ENCODE measurements around the gene C1QTNF7. TPM values are rescaled to one million over a fixed set of nuclear protein-coding genes. Genes with fewer than 3 reads are reported as not detected.

The C1QTNF7 gene
- total RNA-seq, 1 donor from 2014 or later, result not detected

DNA sequence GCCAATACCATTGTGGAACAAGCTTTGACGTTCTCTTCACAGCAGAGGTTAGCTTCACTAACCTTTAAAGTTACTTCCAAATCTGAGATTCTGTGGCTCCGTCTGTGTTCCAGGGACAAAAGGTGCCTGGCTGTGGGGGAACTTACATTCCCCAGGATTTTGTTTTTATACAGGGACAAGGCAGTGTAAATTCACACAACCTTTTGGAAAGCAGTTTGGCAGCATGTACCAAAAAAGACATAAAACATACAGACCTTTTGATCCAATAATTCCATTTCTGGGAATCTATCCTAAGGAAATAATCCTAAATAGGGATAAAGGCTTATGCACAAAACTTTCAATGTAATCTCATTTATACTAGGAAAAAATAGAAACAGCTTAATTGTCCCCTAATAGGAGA is 8.9 kb upstream of the C1QTNF7 start:
- H3K36me3 Mint-ChIP-seq (ENCODE audit: low read depth), result no peaks in the 10 kb centered on the region
- H3K27ac Mint-ChIP-seq, result no peak overlapping the region
- no peak for DNase-seq (ENCODE audit: low spot score)

DNA sequence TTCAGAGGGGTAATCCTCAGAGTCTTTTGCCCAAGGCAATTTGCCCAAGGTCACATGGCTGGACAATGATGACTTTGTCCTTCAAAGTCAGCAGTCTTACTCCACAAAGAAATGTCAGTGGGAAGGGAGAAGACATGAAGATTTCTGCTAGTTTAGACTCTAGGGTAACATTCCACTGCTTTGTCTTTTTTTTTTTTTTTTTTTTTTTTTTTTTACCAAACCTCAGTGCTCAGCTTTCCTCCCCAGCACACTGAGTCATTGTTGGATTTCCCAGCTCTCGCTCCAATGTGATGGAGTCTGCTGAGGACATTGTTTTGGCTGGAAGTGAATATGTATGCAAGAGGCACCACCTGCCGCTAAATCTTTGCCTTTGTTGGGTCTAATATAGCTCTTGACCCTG is 7.2 kb upstream of the C1QTNF7 start:
- no peak overlapping the region for H3K4me3 Mint-ChIP-seq
- DNase-seq (ENCODE audit: low spot score), result no peak
- H3K36me3 Mint-ChIP-seq (ENCODE audit: low read depth), result no peaks in the 10 kb centered on the region
- H3K4me1 Mint-ChIP-seq (ENCODE audit: low read depth), result peaks cover 23% of the 10 kb centered on the region
- H3K9me3 Mint-ChIP-seq, result no peaks in the 10 kb centered on the region
- intact Hi-C loops (cut with micrococcal nuclease), result no loop called here
- H3K27me3 Mint-ChIP-seq (ENCODE audit: insufficient read depth), result no peaks in the 10 kb centered on the region
- no peak overlapping the region for H3K27ac Mint-ChIP-seq

More for the DNA sequence above, 8.9 kb upstream of the C1QTNF7 start:
- H3K27me3 Mint-ChIP-seq (ENCODE audit: insufficient read depth), result no peaks in the 10 kb centered on the region
- no peaks in the 10 kb centered on the region for H3K9me3 Mint-ChIP-seq
- H3K4me3 Mint-ChIP-seq, result no peak overlapping the region
- intact Hi-C loops (cut with micrococcal nuclease), result no loop called here
- peaks cover 14% of the 10 kb centered on the region for H3K4me1 Mint-ChIP-seq (ENCODE audit: low read depth)

DNA sequence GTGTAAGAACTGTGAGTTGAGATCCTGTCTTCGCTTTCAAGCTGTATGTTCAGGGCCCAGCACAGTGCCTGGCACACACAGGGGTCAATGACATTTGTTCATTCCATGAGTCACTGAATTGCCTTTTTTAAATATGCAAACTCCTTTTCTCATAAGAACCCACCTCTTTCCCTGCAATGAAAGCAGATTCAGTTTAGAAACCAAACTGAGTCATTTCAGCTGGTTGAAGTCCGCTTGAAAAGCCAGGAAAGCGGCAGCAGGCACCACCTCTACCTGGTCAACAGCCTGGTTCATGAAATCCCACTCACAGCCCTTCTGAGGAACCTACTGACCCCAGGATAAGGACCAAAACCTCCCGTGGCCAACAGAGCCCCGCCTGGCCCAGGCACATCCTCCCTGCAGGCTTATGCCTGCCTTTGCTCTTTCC is 4.5 kb upstream of the C1QTNF7 start:
- Mint-ChIP-seq H3K27ac (no peak overlapping the region), H3K9me3 (no peaks in the 10 kb centered on the region)
- DNase-seq (ENCODE audit: low spot score), result no peak

DNA sequence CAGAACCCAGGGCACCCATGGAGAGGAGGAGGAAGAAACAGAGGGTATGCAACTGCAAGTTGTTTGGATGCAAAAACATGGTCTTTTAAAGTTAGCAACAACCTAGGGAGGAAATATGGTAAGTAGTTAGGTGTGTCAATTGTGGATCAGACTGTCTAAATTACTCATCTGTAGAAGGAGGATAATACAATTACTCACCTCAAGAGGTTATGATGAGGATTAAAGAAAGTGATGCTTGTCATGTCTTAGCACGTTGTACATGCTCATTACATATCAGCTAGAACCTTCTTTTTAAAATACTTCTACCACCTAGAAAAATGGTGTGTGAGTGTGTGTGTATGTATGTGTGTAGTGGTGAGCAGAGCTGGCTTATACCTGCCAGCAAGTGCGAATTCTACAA is 2.3 kb upstream of the C1QTNF7 start:
- intact Hi-C loops (cut with micrococcal nuclease), result loop anchor here (2.0 kb wide), 1 partner anchor 25 kb away; no protein-coding TSS in a partner anchor
- no peaks in the 10 kb centered on the region for H3K36me3 Mint-ChIP-seq (ENCODE audit: low read depth)
- H3K27me3 Mint-ChIP-seq (ENCODE audit: insufficient read depth), result no peaks in the 10 kb centered on the region
- peaks cover 28% of the 10 kb centered on the region for H3K4me1 Mint-ChIP-seq (ENCODE audit: low read depth)
- no peak overlapping the region for H3K27ac Mint-ChIP-seq
- no peaks in the 10 kb centered on the region for H3K9me3 Mint-ChIP-seq
- no peak for DNase-seq (ENCODE audit: low spot score)
- H3K4me3 Mint-ChIP-seq, result no peak overlapping the region

More for the DNA sequence above, 4.5 kb upstream of the C1QTNF7 start:
- Mint-ChIP-seq H3K36me3 (ENCODE audit: low read depth) (no peaks in the 10 kb centered on the region), H3K4me1 (ENCODE audit: low read depth) (peaks cover 28% of the 10 kb centered on the region), H3K4me3 (no peak overlapping the region), H3K27me3 (ENCODE audit: insufficient read depth) (no peaks in the 10 kb centered on the region)
- intact Hi-C loops (cut with micrococcal nuclease), result no loop called here

DNA sequence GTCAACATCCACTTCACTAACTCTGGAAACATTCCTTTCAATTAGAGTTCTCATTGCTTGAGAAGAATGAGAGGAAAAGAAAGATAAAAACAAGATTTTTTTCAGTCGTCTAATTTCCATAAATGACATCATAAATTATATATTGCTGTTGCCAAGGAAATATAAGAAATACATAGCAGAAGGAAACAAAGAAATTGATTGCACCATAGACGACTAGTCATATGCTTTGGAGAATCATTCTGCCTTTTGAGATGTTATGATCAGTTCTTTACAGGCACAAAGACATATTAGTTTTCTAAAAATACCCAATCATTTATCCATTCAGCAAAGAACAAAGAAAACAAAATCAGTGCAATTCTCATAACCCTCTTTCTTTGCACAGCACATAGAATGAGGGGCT is 672 bp upstream of the C1QTNF7 start:
- no peaks in the 10 kb centered on the region for H3K9me3 Mint-ChIP-seq
- no peak overlapping the region for H3K27ac Mint-ChIP-seq
- intact Hi-C loops (cut with micrococcal nuclease), result no loop called here
- H3K36me3 Mint-ChIP-seq (ENCODE audit: low read depth), result no peaks in the 10 kb centered on the region
- peaks cover 28% of the 10 kb centered on the region for H3K4me1 Mint-ChIP-seq (ENCODE audit: low read depth)
- DNase-seq (ENCODE audit: low spot score), result no peak
- H3K4me3 Mint-ChIP-seq, result no peak overlapping the region
- H3K27me3 Mint-ChIP-seq (ENCODE audit: insufficient read depth), result no peaks in the 10 kb centered on the region

DNA sequence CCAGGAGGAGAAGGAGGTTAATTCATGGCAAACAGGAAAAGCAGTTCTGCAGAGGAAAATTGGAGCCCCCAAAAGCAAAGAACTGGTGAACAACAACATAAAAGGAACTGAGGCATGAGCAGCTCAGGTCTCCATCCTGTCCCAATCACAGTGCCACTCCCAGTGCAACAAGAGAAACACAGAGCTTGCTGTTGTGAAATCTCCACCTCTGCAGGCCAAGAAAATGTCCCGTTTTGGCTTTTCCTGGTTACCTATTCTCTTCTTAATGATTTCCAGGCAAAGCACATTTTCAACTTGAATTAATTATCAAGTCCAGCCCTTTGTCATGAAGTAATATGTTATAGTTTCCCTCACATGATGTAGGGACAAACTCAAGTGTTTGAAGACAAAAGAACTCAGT is 778 bp downstream of the C1QTNF7 start:
- Mint-ChIP-seq H3K4me3 (no peak overlapping the region), H3K9me3 (peaks cover 4% of the 10 kb centered on the region), H3K27ac (no peak overlapping the region), H3K36me3 (ENCODE audit: low read depth) (no peaks in the 10 kb centered on the region), H3K4me1 (ENCODE audit: low read depth) (peaks cover 26% of the 10 kb centered on the region), H3K27me3 (ENCODE audit: insufficient read depth) (no peaks in the 10 kb centered on the region)
- no peak for DNase-seq (ENCODE audit: low spot score)
- intact Hi-C loops (cut with micrococcal nuclease), result no loop called here

DNA sequence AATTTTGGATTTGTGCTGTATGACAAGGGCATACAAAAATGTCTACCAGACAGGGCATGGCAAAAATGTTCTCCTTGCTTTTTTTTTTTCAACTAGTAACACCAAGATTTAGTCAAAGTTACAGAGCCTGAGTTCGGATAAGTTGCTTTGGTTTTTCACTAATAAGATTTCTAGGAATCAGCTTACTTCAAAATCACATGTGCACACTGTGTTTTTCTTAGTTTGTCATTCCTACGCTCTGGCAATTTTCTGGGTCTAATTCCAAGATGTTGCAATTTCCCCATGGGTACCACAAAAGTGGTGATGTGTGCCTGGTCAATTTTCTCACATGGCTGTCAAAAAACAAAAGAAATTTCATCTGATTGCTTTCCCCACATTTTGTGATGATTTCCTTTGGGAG is 6.3 kb downstream of the C1QTNF7 start:
- peaks cover 4% of the 10 kb centered on the region for H3K9me3 Mint-ChIP-seq
- H3K27ac Mint-ChIP-seq, result no peak overlapping the region
- no peaks in the 10 kb centered on the region for H3K27me3 Mint-ChIP-seq (ENCODE audit: insufficient read depth)
- intact Hi-C loops (cut with micrococcal nuclease), result no loop called here
- no peaks in the 10 kb centered on the region for H3K4me1 Mint-ChIP-seq (ENCODE audit: low read depth)
- H3K36me3 Mint-ChIP-seq (ENCODE audit: low read depth), result no peaks in the 10 kb centered on the region
- DNase-seq (ENCODE audit: low spot score), result no peak
- no peak overlapping the region for H3K4me3 Mint-ChIP-seq

DNA sequence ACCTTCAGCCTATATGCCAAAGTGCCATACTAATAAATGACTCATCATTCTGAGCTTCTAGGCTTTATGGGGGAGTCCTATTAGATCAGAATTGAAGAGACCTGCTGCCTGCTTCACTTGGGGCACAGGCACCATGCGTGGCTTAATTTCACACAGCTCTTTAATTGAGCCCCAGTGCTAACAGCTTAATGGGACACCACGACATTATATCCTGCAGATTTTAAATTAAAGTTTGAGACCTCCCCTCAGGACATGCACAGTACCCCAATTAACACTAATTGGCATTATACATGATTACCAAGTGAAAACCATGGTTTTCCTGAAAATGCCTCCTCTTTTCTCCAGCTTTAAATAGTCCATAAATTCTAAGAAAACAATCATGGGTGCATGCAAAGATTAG is 6.8 kb downstream of the C1QTNF7 start:
- H3K4me1 Mint-ChIP-seq (ENCODE audit: low read depth), result no peaks in the 10 kb centered on the region
- DNase-seq (ENCODE audit: low spot score), result no peak
- no peaks in the 10 kb centered on the region for H3K27me3 Mint-ChIP-seq (ENCODE audit: insufficient read depth)
- intact Hi-C loops (cut with micrococcal nuclease), result no loop called here
- no peak overlapping the region for H3K4me3 Mint-ChIP-seq
- H3K27ac Mint-ChIP-seq, result no peak overlapping the region
- H3K36me3 Mint-ChIP-seq (ENCODE audit: low read depth), result no peaks in the 10 kb centered on the region
- H3K9me3 Mint-ChIP-seq, result peaks cover 4% of the 10 kb centered on the region

DNA sequence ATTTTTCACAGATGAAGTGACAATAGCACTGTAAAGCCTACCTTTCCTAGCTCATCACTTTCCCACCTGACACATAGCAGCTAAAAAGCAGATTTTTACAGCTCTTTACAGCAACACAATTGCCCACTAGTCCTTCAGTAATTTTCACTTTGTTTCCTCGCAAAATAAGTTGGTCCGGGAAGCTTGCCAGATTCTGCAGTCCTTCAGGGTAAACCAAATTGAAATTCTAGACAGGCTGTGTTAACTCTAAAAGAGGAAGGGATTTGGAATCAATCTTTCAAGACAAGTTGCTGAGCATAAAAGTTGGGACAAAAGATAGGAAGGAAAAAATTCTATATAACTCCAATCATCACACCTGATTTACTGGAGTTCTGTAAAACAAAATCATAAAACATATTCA is 8.7 kb downstream of the C1QTNF7 start:
- intact Hi-C loops (cut with micrococcal nuclease), result no loop called here
- Mint-ChIP-seq H3K4me1 (ENCODE audit: low read depth) (no peaks in the 10 kb centered on the region), H3K27ac (no peak overlapping the region), H3K27me3 (ENCODE audit: insufficient read depth) (no peaks in the 10 kb centered on the region), H3K9me3 (peaks cover 4% of the 10 kb centered on the region), H3K4me3 (no peak overlapping the region), H3K36me3 (ENCODE audit: low read depth) (no peaks in the 10 kb centered on the region)
- no peak for DNase-seq (ENCODE audit: low spot score)

DNA sequence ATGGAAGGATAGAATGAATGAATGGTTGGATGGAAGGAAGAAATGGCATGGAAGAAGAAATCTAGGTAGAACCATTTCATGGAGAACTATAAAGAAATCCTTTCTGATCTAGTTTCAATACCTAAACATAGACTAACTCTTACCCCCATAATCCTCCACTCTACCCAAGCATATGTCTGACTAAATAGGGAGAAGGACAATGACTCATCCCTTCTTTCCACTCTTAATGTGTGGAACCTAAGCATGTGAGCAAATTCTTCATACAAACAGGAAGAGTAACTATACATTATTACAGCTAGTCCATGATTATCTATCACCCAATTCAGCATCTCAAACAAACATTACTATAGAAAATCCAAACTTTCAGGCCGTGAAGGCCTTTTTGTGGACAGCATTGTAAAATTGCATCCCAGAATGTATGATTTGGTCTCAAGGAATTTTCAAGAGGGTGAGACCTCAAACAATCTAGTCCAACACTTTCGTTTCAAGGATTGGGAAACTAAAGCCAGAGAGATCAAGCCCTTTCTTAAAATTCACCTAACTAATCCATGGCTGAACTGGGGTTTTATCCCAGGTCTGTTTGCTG is 11.2 kb downstream of the C1QTNF7 start:
- Mint-ChIP-seq H3K4me3 (no peak overlapping the region), H3K27ac (no peak overlapping the region), H3K4me1 (ENCODE audit: low read depth) (no peaks in the 10 kb centered on the region), H3K9me3 (no peaks in the 10 kb centered on the region), H3K27me3 (ENCODE audit: insufficient read depth) (no peaks in the 10 kb centered on the region), H3K36me3 (ENCODE audit: low read depth) (no peaks in the 10 kb centered on the region)
- no peak for DNase-seq (ENCODE audit: low spot score)
- intact Hi-C loops (cut with micrococcal nuclease), result no loop called here

DNA sequence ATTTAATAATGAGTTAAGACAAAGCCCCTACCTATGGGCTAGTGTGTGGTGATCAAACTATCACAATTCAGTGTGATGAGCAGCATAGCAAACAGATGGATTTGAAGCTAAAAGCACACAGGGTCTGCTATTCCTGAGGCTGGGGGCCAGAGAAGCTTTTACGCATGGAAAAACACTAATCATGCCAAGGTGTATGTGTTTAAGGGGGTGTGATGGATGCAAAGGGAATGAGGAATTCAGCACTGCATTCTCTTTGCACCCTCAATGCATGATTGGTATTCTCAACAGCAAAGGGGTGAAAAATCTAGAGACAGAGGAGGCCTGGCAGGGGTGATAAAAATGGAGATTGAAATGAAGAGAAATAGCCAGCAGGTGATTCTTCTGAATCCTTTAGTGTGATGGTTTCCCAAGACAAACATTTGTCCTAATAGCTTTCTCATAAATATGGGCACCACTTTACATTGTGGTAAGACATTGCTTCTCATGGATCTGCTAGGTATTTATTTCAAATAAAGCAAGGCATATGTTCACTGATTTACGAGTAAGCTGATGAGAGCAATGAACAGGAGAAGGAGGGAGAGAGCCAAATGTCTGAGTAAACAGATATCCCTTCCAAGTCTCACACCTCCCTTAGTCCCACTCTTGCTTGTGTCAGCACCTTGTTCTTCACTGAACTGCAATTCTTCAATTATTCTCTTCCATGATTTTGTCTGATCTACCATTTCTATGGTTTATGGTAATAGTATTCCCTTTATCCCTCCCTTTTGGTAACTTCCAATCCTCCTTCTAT is 15.7 kb downstream of the C1QTNF7 start:
- Mint-ChIP-seq H3K4me3 (no peak overlapping the region), H3K9me3 (no peaks in the 10 kb centered on the region), H3K27me3 (ENCODE audit: insufficient read depth) (no peaks in the 10 kb centered on the region), H3K27ac (no peak overlapping the region), H3K36me3 (ENCODE audit: low read depth) (no peaks in the 10 kb centered on the region), H3K4me1 (ENCODE audit: low read depth) (no peaks in the 10 kb centered on the region)
- no peak for DNase-seq (ENCODE audit: low spot score)
- intact Hi-C loops (cut with micrococcal nuclease), result no loop called here

DNA sequence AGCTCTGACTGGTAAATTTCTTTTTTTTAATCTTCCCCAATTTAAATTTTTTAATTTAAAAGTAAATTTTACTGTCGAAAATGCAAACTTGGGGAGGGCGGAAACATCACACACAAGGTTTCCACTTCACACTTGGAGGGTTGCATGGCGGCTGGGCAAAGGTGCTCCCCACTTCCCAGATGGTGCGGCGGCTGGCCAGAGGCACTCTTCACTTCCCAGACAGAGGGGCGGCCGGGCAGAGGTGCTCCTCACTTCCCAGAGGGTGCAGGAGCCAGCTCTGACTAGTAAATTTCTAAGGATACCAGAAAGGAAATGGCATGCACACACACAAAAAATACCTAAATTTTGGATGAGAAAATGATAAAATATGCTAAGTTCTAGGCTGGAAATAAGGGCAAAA is 16.4 kb downstream of the C1QTNF7 start:
- no peaks in the 10 kb centered on the region for H3K9me3 Mint-ChIP-seq
- DNase-seq (ENCODE audit: low spot score), result no peak
- no peaks in the 10 kb centered on the region for H3K27me3 Mint-ChIP-seq (ENCODE audit: insufficient read depth)
- no peaks in the 10 kb centered on the region for H3K36me3 Mint-ChIP-seq (ENCODE audit: low read depth)
- H3K27ac Mint-ChIP-seq, result no peak overlapping the region
- H3K4me1 Mint-ChIP-seq (ENCODE audit: low read depth), result no peaks in the 10 kb centered on the region
- no peak overlapping the region for H3K4me3 Mint-ChIP-seq
- intact Hi-C loops (cut with micrococcal nuclease), result no loop called here

DNA sequence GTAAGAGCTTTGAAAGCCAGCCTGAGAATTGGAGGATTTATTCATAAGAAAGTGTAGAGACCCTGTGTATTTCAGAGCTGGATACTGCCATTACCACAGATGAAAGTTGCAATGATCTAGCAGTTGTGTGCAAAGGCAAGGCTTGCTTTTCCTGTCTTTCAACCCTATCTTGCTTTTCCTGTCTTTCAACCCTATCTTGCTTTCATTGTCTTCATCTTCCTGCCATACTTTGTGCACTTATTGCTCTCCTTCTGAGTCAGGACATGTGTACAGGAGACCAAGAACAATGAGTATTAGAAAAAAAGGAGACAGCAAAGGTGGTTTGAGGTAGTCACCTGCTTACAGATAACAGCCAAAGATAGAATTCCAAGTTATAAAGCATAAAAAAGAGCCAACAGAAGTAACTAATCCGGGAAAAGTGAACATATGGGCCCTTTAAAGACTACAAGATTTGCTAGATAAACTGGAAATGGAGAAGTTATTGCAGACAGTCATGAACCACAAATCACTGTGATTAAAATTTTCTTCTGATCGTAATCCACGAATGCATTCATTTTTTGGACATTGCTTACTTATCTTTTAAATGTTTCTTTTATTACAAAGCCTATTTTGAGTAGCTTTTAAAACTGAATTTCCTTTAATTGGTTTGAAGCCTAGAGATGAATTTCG is 17.2 kb downstream of the C1QTNF7 start:
- Mint-ChIP-seq H3K27ac (no peak overlapping the region), H3K36me3 (ENCODE audit: low read depth) (no peaks in the 10 kb centered on the region), H3K27me3 (ENCODE audit: insufficient read depth) (no peaks in the 10 kb centered on the region), H3K4me1 (ENCODE audit: low read depth) (no peaks in the 10 kb centered on the region), H3K9me3 (no peaks in the 10 kb centered on the region), H3K4me3 (no peak overlapping the region)
- DNase-seq (ENCODE audit: low spot score), result no peak
- intact Hi-C loops (cut with micrococcal nuclease), result no loop called here
